Transverse colon (tissue), 4 donors: ENCODE data around the gene SLC12A2.

ENCODE experiments used
- EP300 ChIP-seq: sonication (generic); formaldehyde crosslinking; IDR thresholded peaks from one replicate; pipeline ENCODE4 v1.6.1; 2017; ENCODE audit warnings: antibody characterized with exemption, low read depth
- POLR2AphosphoS5 ChIP-seq, 3 donors: sonication (generic); formaldehyde crosslinking; IDR thresholded peaks; one replicate each; pipeline ENCODE4 v1.6.1; 2016; ENCODE audit warnings: antibody characterized with exemption in 3 of 3
- TF ChIP-seq, protein P1 (sequence below), 5 experiments: fragments of 200-600 bp in 3 of 5; fragments of 450-650 bp in 2 of 5; sonication (generic) in 3 of 5; IDR thresholded peaks; 1 replicate in 2 of 5; 2 replicates in 3 of 5; pipeline ENCODE4 v1.5.1; 2016 to 2017; ENCODE audit warnings: antibody characterized with exemption in 5 of 5, inconsistent platforms in 3 of 5, mild to moderate bottlenecking in 2 of 5, moderate library complexity in 1 of 5

DNA sequence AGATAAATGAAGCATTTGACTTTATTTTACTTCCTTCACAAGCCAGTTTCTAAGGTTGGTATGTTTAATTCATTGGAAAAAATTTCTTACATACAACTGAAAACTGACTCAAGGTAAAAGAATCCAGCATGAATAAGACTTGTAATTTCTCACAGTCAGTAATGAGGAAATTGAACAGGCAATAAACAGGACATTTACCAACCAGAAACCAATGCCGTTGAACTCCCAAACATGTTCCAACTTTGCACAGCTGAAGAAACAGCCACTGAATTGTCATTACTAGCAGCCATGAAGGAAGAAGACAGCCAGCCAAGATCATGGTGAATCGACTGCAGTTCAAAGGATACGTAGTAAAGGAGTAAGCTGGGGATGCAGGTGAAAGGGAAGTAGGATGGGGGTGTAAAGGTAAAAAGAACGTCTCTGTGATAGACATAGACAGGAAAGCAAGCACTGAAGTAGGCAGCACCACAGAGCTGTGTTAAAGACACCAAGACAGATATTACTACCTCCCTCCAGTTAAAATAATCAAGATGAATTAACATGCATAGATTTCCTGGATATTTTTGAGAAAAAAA lies 21.3 kb upstream of the SLC12A2 start:
- TF ChIP-seq, protein P1, sequence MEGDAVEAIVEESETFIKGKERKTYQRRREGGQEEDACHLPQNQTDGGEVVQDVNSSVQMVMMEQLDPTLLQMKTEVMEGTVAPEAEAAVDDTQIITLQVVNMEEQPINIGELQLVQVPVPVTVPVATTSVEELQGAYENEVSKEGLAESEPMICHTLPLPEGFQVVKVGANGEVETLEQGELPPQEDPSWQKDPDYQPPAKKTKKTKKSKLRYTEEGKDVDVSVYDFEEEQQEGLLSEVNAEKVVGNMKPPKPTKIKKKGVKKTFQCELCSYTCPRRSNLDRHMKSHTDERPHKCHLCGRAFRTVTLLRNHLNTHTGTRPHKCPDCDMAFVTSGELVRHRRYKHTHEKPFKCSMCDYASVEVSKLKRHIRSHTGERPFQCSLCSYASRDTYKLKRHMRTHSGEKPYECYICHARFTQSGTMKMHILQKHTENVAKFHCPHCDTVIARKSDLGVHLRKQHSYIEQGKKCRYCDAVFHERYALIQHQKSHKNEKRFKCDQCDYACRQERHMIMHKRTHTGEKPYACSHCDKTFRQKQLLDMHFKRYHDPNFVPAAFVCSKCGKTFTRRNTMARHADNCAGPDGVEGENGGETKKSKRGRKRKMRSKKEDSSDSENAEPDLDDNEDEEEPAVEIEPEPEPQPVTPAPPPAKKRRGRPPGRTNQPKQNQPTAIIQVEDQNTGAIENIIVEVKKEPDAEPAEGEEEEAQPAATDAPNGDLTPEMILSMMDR (IDR thresholded peaks at IDR 0.05), result no peak
- TF ChIP-seq POLR2AphosphoS5 (IDR thresholded peaks at IDR 0.05) (no peak), EP300 (no peak)
